SK-N-SH (cell line): Measurements from ENCODE around the gene CORT. TPM values are rescaled to one million over a fixed set of nuclear protein-coding genes. Genes with fewer than 3 reads are reported as not detected.

Source experiments
- CTCF ChIA-PET: fragments of 300-600, 350-600 bp; formaldehyde crosslinking; extraction: SDS; loops from one replicate; lab custom pipeline; 2021; lab: Yijun Ruan, JAX
- POLR2A ChIA-PET: fragments of 350-600 bp; sonication (Branson Sonifier 250); formaldehyde crosslinking; extraction: SDS; loops from one replicate; lab custom pipeline; 2020; ENCODE audit warnings: antibody characterized with exemption, inconsistent platforms; lab: Yijun Ruan, JAX
- DNase-seq: peaks from one replicate; pipeline ENCODE4 v3.0.0; 2012
- H2AFZ ChIP-seq: fragments of 200-600 bp; sonication (generic); 2 replicates; pipeline ENCODE4 v1.8.1; 2016; ENCODE audit warnings: antibody characterized with exemption, mild to moderate bottlenecking, low read depth
- H3F3A ChIP-seq: fragments of 200-600 bp; sonication (generic); replicated peaks from 2 replicates; pipeline ENCODE3; 2016; ENCODE audit warnings: antibody characterized with exemption, mild to moderate bottlenecking; ENCODE audit not compliant: insufficient read depth
- H3K27ac ChIP-seq, 2 experiments: fragments of 200-500 bp in 1 of 2; fragments of 200-600 bp in 1 of 2; sonication (Bioruptor generic) in 1 of 2; sonication (generic), shearing (Covaris generic) in 1 of 2; 2 replicates each; pipeline versions ENCODE4 v1.5.1 to v1.6.1; 2014 to 2016; ENCODE audit warnings: low read depth in 2 of 2, inconsistent platforms in 1 of 2, low read length in 1 of 2, mild to moderate bottlenecking in 1 of 2, mixed read lengths in 1 of 2
- H3K27me3 ChIP-seq: fragments of 200-600 bp; sonication (generic), shearing (Covaris generic); 2 replicates; pipeline ENCODE4 v1.6.1; 2016; ENCODE audit warnings: mixed run types; ENCODE audit not compliant: insufficient read depth
- H3K36me3 ChIP-seq, 2 experiments: fragments of 200-500 bp in 1 of 2; fragments of 200-600 bp in 1 of 2; sonication (Bioruptor generic) in 1 of 2; sonication (generic) in 1 of 2; replicated peaks in 1 of 2; 2 replicates each; pipeline versions ENCODE3 to v1.5.1; 2014 to 2016; ENCODE audit warnings: low read length in 1 of 2, mild to moderate bottlenecking in 1 of 2; ENCODE audit not compliant: insufficient read depth in 2 of 2, control insufficient read depth in 1 of 2
- H3K4me1 ChIP-seq, 2 experiments: fragments of 200-500 bp in 1 of 2; fragments of 200-600 bp in 1 of 2; sonication (Bioruptor generic) in 1 of 2; sonication (generic), shearing (Covaris generic) in 1 of 2; 2 replicates each; pipeline versions ENCODE4 v1.5.1 to v1.6.1; 2014 to 2016; ENCODE audit warnings: low read depth in 1 of 2, low read length in 1 of 2, mixed run types in 1 of 2; ENCODE audit not compliant: insufficient read depth in 2 of 2, control insufficient read depth in 1 of 2
- H3K4me2 ChIP-seq: fragments of 200-600 bp; sonication (generic), shearing (Covaris generic); 2 replicates; pipeline ENCODE4 v1.6.1; 2017; ENCODE audit warnings: mixed run types
- H3K4me3 ChIP-seq, 2 experiments: fragments of 200-500 bp in 1 of 2; fragments of 200-600 bp in 1 of 2; sonication (Bioruptor generic) in 1 of 2; sonication (generic), shearing (Covaris generic) in 1 of 2; 2 replicates each; pipeline versions ENCODE4 v1.5.1 to v1.8.1; 2014 to 2016; ENCODE audit warnings: low read depth in 2 of 2, inconsistent platforms in 1 of 2, low read length in 1 of 2, mild to moderate bottlenecking in 1 of 2, mixed read lengths in 1 of 2, moderate library complexity in 1 of 2
- H3K79me2 ChIP-seq: fragments of 200-600 bp; sonication (generic); 2 replicates; pipeline ENCODE4 v1.8.1; 2017; ENCODE audit warnings: mild to moderate bottlenecking; ENCODE audit not compliant: insufficient read depth
- H3K9ac ChIP-seq: fragments of 200-600 bp; sonication (generic); 2 replicates; pipeline ENCODE4 v1.6.1; 2017; ENCODE audit warnings: mixed run types
- H3K9me2 ChIP-seq: fragments of 200-600 bp; sonication (generic); 2 replicates; pipeline ENCODE4 v1.6.1; 2017; ENCODE audit warnings: mixed run types
- H3K9me3 ChIP-seq: fragments of 200-600 bp; sonication (generic); 2 replicates; pipeline ENCODE4 v1.6.1; 2017; ENCODE audit warnings: mixed run types, mild to moderate bottlenecking, moderate library complexity
- H4K20me1 ChIP-seq: fragments of 200-600 bp; sonication (generic); 2 replicates; pipeline ENCODE4 v1.6.1; 2017; ENCODE audit warnings: mild to moderate bottlenecking, mixed run types; ENCODE audit not compliant: insufficient read depth
- EP300 ChIP-seq, 2 experiments: IDR thresholded peaks; 2 replicates each; pipeline versions ENCODE4 v1.4.0 to v1.6.1; 2012; ENCODE audit warnings: borderline replicate concordance in 1 of 2, low read depth in 1 of 2, low read length in 1 of 2
- FOXM1 ChIP-seq: IDR thresholded peaks from 2 replicates; pipeline ENCODE4 v1.4.0; 2012; ENCODE audit warnings: low read depth, mild to moderate bottlenecking
- JUND ChIP-seq: IDR thresholded peaks from 2 replicates; pipeline ENCODE4 v1.4.0; 2012
- MEF2A ChIP-seq: IDR thresholded peaks from 2 replicates; pipeline ENCODE4 v1.4.0; 2012; ENCODE audit warnings: low read depth, borderline replicate concordance
- NFIC ChIP-seq: IDR thresholded peaks from 2 replicates; pipeline ENCODE4 v1.4.0; 2012; ENCODE audit warnings: borderline replicate concordance
- PBX3 ChIP-seq: IDR thresholded peaks from 2 replicates; pipeline ENCODE4; 2012
- POLR2AphosphoS5 ChIP-seq: IDR thresholded peaks from 2 replicates; pipeline ENCODE4 v1.6.1; 2012; ENCODE audit warnings: low read depth, low read length
- RCOR1 ChIP-seq: fragments of 150-350 bp; IDR thresholded peaks from 2 replicates; pipeline ENCODE4 v1.6.1; 2017; ENCODE audit warnings: antibody characterized with exemption, low read length
- RFX5 ChIP-seq: IDR thresholded peaks from 2 replicates; pipeline ENCODE4 v1.6.1; 2012; ENCODE audit warnings: mild to moderate bottlenecking, improper control_type of control experiment, low read length
- RXRA ChIP-seq: IDR thresholded peaks from 2 replicates; pipeline ENCODE4 v1.4.0; 2012; ENCODE audit warnings: low read depth, mild to moderate bottlenecking, borderline replicate concordance
- SIN3A ChIP-seq: IDR thresholded peaks from 2 replicates; pipeline ENCODE4 v1.6.1; 2012; ENCODE audit warnings: low read depth, mild to moderate bottlenecking, low read length, moderate library complexity, borderline replicate concordance
- SMC3 ChIP-seq: IDR thresholded peaks from 2 replicates; pipeline ENCODE4 v1.6.1; 2012; ENCODE audit warnings: low read depth, low read length, improper control_type of control experiment
- TEAD4 ChIP-seq: IDR thresholded peaks from 2 replicates; pipeline ENCODE4 v1.4.0; 2012; ENCODE audit warnings: mild to moderate bottlenecking, borderline replicate concordance; ENCODE audit not compliant: insufficient read depth
- USF1 ChIP-seq: IDR thresholded peaks from 2 replicates; pipeline ENCODE4 v1.4.0; 2012; ENCODE audit warnings: low read depth, borderline replicate concordance
- USF2 ChIP-seq: fragments of 150-350 bp; IDR thresholded peaks from 2 replicates; pipeline ENCODE4 v1.6.1; 2017; ENCODE audit warnings: antibody characterized with exemption, low read length, low read depth, borderline replicate concordance
- YY1 ChIP-seq: IDR thresholded peaks from 2 replicates; pipeline ENCODE4 v1.4.0; 2012; ENCODE audit warnings: low read depth, mild to moderate bottlenecking
- ZBTB33 ChIP-seq: IDR thresholded peaks from 2 replicates; pipeline ENCODE4 v1.4.0; 2012; ENCODE audit warnings: low read depth, borderline replicate concordance
- WGBS: methylation state at CpG from one replicate; pipeline ENCODE4 v1.1.6; 2017; ENCODE audit warnings: low lambda C conversion rate; 5-methylcytosine and 5-hydroxymethylcytosine counted together
- polyA plus RNA-seq, 3 experiments: library from polyadenylated mRNA; depleted of rRNA; stranded (reverse); fragments of >200 nt; gene quantifications; 2 replicates each; pipeline ENCODE4 v1.2.3, GENCODE V29; 2012

Gene CORT
- polyA plus RNA-seq, 1 of the 3 experiments (the other 2 are of a cell fraction) = 0.26 TPM

GRCh38 chr1:10401281-10401680 is 48.5 kb upstream of the CORT start:
- WGBS = 75% methylated on average over 1 of the region's 1 CpG
- Histone ChIP-seq H3K9me2 (no peaks in the 10 kb centered on the region), H4K20me1 (peaks cover 6% of the 10 kb centered on the region; the same call in 1 of the 2 replicates), H3F3A (peaks cover 13% of the 10 kb centered on the region), H3K4me2 (peak overlapping the region; percentile 87), H3K27ac (peak overlapping the region in 1 of 2 experiments; percentile 39; a peak in 2 of 4 replicates), H3K4me1 (peaks cover 8 to 26% of the 10 kb centered on the region in 2 experiments; a peak in 3 of 4 replicates), H3K36me3 (peaks cover 21 to 46% of the 10 kb centered on the region in 2 experiments), H2AFZ (no peak overlapping the region), H3K79me2 (peaks cover 41% of the 10 kb centered on the region), H3K9ac (no peak overlapping the region), H3K4me3 (peak overlapping the region in 1 of 2 experiments; percentile 96; a peak in 1 of 4 replicates), H3K27me3 (no peaks in the 10 kb centered on the region), H3K9me3 (no peaks in the 10 kb centered on the region)
- ChIA-PET POLR2A (no interaction called here), CTCF (interaction anchor here (0.5 to 4.2 kb wide), 3 partner anchors 14 to 775 kb away, joined by 3 to 18 read pairs (median 18); partner anchors contain the start of gene CENPS)
- TF ChIP-seq MEF2A (no peak), JUND (no peak), USF1 (no peak), SIN3A (no peak), RFX5 (no peak), RCOR1 (no peak), PBX3 (no peak), USF2 (no peak), POLR2AphosphoS5 (no peak), NFIC (no peak), EP300 (IDR thresholded peaks at IDR 0.05; ENCODE audit: borderline replicate concordance in 1 of 2, low read depth in 1 of 2, low read length in 1 of 2) (no peak), SMC3 (no peak), YY1 (no peak), FOXM1 (no peak), TEAD4 (no peak), ZBTB33 (no peak), RXRA (no peak)
- DNase-seq = no peak
